Inflammatory macrophage treated with lipopolysaccharide for 1 hour (primary cell): ENCODE data around the gene CYP3A4.
A peak's percentile ranks its signal among the peaks of the same experiment; 100 is the strongest.
"Not testable (repeated sequence)": the region's sequence is repeated elsewhere in the genome, so short reads cannot be mapped to it uniquely, and the experiment has no call there.

Experiments
- DNase-seq, 2 donors: peaks; one replicate each; pipeline ENCODE4 v3.0.0-alpha.2; 2020 to 2022

Gene CYP3A4

GRCh38 chr7:99784007-99784406 is at the start of gene CYP3A4:
Gene CYP3A4, minus strand, starts transcription at chr7:99784184. Its CDS starts 103 bp downstream, at chr7:99784081.
- no peak for DNase-seq

GRCh38 chr7:99833289-99833877 is 49.4 kb upstream of the CYP3A4 start:
- DNase-seq = peak in 1 of 2 donors; percentile 30

- DNase-seq = no peak
Measured at GRCh38 chr7:99831595-99831994, 47.6 kb upstream of the CYP3A4 start.

GRCh38 chr7:99829524-99830160 is 45.7 kb upstream of the CYP3A4 start:
- DNase-seq = no peak

- no peak for DNase-seq
Measured at GRCh38 chr7:99828811-99829210, 44.8 kb upstream of the CYP3A4 start.

GRCh38 chr7:99827040-99827778 is 43.2 kb upstream of the CYP3A4 start:
- no peak for DNase-seq

GRCh38 chr7:99825873-99826272 is 41.9 kb upstream of the CYP3A4 start:
- no peak for DNase-seq

- no peak for DNase-seq
Measured at GRCh38 chr7:99825452-99825851, 41.5 kb upstream of the CYP3A4 start.

- DNase-seq = no peak
Measured at GRCh38 chr7:99824091-99824490, 40.1 kb upstream of the CYP3A4 start.

- no peak for DNase-seq
Measured at GRCh38 chr7:99822731-99823718, 39.0 kb upstream of the CYP3A4 start.

- DNase-seq = no peak
Measured at GRCh38 chr7:99820408-99821027, 36.5 kb upstream of the CYP3A4 start.

GRCh38 chr7:99808766-99809165 is 24.8 kb upstream of the CYP3A4 start:
- no peak for DNase-seq

GRCh38 chr7:99806839-99807478 is 23.0 kb upstream of the CYP3A4 start:
- DNase-seq = no peak

- no peak for DNase-seq
Measured at GRCh38 chr7:99805641-99806040, 21.7 kb upstream of the CYP3A4 start.

- DNase-seq = not testable (repeated sequence)
Measured at GRCh38 chr7:99803118-99803517, 19.1 kb upstream of the CYP3A4 start.

- not testable (repeated sequence) for DNase-seq
Measured at GRCh38 chr7:99801407-99801806, 17.4 kb upstream of the CYP3A4 start.

- DNase-seq = no peak
Measured at GRCh38 chr7:99798972-99799371, 15.0 kb upstream of the CYP3A4 start.

GRCh38 chr7:99795864-99796263 is 11.9 kb upstream of the CYP3A4 start:
- not testable (repeated sequence) for DNase-seq

- no peak for DNase-seq
Measured at GRCh38 chr7:99794585-99795502, 10.9 kb upstream of the CYP3A4 start.

GRCh38 chr7:99793443-99793842 is 9.5 kb upstream of the CYP3A4 start:
- DNase-seq = no peak

- no peak for DNase-seq
Measured at GRCh38 chr7:99792967-99793366, 9.0 kb upstream of the CYP3A4 start.
